GM12872 (cell line): Measurements from ENCODE around the gene TNNI2.

Experiments
- TF ChIP-seq, protein P1 (sequence below): IDR thresholded peaks from 3 replicates; pipeline ENCODE4 v1.5.1; 2011; ENCODE audit warnings: low read depth, mild to moderate bottlenecking, low read length, moderate library complexity; ENCODE audit not compliant: insufficient read depth

Gene TNNI2

DNA sequence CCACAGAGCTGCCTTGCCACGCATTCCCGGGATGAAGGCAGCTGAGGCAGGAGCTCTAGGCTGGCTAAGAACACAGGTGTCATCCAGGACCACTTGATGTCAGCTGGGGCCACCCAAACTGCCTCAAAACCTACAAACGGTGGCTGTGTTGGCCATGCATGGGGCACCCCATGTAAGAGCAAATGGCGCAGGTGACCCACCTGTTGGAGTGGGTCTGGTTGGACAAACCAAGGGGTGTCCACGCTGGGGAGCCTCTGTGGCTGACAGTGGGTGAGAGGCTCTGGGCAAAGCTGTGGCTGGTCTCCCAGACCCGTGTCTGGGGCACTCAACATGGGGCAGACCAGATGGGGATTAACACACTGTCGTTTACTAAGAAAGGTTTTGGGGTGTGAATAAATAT lies 23.0 kb upstream of the TNNI2 start:
- TF ChIP-seq, protein P1, sequence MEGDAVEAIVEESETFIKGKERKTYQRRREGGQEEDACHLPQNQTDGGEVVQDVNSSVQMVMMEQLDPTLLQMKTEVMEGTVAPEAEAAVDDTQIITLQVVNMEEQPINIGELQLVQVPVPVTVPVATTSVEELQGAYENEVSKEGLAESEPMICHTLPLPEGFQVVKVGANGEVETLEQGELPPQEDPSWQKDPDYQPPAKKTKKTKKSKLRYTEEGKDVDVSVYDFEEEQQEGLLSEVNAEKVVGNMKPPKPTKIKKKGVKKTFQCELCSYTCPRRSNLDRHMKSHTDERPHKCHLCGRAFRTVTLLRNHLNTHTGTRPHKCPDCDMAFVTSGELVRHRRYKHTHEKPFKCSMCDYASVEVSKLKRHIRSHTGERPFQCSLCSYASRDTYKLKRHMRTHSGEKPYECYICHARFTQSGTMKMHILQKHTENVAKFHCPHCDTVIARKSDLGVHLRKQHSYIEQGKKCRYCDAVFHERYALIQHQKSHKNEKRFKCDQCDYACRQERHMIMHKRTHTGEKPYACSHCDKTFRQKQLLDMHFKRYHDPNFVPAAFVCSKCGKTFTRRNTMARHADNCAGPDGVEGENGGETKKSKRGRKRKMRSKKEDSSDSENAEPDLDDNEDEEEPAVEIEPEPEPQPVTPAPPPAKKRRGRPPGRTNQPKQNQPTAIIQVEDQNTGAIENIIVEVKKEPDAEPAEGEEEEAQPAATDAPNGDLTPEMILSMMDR, result no peak

DNA sequence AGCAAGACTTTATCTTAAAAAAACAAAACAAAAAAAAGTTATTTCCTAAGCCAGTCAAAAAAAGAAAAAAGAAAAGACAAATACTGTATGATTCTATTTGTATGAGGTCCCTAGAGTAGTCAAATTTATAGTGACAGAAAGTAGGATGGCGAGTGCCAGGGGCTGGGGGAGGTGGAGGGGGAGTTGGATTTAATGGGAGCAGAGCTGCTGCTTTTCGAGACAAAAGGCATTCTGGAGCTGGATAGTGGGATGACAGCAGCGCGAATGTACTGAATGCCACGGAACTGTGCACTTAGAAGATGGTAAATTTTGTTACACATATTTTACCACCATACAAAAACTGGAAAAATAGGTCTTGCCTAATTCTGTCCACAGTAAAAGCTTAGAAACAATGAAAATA lies 21.8 kb upstream of the TNNI2 start:
- TF ChIP-seq, protein P1, result no peak

DNA sequence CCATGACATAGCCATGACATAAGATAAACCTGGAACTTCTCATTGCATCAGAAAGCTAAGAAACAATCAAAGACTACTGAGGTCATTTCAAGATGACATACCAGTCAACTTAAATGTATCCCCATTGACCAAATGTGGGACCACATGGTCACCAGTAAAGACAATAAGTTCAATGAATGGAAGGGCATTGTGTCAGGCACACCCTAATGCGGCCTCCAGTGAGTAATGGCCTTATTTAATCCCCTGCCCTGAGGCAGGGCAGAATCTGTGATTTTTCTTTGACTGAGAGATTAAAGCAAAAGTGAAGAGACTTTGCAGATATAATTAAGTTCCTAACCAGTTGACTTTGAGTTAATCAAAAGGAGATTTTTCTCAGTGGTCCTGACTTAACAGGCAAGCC lies 21.3 kb upstream of the TNNI2 start:
- TF ChIP-seq, protein P1, result no peak

DNA sequence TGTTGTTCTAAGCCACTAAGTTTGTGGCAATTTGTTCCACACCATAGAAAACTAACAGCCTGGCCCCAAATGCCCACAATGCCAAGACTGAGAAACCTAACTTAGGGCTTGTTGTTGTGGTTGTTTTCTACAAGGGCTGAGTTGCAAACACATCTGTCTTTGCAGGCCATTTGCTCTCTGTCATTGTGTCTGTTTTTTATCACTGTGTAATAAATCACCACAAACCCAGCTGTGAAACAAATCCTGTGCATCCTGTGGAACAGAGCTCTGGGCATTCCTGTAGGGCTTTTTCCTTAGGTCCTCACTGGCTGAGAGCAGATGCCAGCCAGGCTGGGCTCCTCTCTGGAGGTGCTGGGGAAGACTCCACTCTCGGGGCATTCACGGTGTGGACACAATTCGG lies 19.7 kb upstream of the TNNI2 start:
- TF ChIP-seq, protein P1, result no peak

DNA sequence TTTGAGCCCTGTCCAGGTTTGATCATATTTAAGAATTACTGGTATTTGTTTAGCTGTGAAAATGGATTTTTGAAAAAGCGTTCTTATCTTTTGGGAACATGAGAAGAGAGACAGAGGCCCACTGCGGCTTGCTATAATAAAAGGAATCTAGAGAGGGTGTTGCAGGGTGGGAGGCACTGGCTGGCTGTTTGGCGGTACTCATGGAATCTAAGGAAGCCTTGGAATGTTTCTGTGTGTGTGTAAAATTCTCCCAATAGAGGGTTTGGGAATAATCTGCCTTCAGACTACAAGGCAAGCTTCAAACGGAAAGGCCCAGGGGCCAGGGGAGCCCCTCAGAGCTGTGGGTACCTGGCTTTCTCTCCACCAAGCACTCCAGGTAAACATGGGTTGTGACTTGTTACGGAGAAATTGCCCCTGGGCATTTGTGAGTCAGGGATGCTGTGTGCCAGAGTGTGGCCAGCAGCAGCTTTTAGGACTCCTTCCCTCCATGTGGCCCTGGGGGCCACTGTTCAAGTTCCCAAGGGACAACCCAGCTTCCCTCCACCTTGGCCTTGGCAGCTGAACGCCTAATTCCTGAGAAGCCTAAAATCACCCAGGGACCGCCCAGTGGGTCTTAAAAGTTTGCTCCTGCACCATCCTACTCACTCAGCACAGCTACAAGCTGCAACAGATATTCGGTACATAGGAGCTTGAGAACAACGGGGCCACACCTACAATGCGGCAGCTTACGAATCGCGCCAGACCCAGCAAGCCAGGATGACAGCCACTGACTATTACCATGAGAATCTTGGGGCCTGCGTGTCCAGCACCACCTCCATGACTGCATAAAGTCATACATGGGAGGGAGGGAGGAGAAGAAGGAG lies 18.1 kb upstream of the TNNI2 start:
- TF ChIP-seq, protein P1, result no peak

DNA sequence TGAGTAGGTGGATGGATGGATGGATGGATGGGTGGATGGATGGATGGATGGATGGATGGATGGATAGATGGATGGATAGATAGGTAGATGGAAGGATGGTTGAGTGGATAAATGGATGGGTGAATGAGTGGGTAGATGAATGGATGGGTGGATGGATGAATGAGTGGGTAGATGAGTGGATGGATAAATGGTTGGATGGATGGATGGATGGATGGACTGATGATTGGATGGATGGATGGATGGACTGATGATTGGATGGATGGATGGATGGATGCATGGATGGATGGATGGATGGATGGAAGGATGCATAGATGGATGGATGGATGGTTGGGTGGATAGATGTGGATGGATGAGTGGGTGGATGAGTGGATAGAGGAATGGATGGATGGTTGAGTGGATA lies 17.2 kb upstream of the TNNI2 start:
- TF ChIP-seq, protein P1, result no peak

DNA sequence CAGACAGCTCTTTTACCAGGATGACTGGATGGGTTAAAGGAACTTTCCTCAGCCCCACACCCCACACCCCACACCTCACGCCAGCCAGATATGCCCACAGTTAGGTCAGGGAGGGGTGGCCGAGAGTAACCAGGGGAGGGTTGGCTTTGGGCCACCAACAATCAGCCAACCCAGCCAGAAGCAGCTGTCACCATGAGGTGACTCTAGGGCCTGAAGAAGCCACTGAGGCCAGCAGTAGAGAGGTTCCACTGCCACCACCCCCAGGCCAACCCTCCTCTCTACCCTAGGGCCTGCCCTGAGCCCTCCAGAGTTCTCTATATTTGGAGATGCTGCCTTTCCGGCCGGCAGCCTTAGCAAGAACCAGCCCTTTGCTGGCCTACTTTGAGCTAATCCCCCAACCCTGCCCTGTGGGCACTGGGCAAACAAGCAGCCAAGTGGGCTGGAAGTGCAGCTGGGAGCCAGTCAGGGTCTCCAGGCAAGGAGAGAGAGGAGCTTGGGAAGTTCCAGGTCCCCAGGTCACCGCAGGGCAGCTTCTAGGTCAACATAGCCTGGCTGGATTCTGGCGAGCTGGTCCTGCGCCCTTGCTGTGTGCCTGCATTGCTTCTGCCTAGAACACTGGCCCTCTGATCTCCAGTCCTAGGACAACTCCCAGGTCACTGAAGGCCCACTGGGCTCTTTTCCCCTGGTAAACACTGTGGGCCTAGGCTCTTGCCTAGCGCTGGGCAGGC lies 16.0 kb upstream of the TNNI2 start:
- TF ChIP-seq, protein P1, result no peak
